GM19239 (cell line): ENCODE results near the gene LRRC51.
"Not testable (repeated sequence)": the region's sequence is repeated elsewhere in the genome, so short reads cannot be mapped to it uniquely, and the experiment has no call there.

Experiments
- DNase-seq: peaks from one replicate; pipeline ENCODE4 v3.0.0; 2011; ENCODE audit warnings: low spot score; ENCODE audit not compliant: insufficient read length
- FAIRE-seq: peaks from 2 replicates; lab custom pipeline; 2011; peaks lifted over from hg19 to GRCh38; lab: Jason Lieb, UNC

The LRRC51 gene

GRCh38 chr11:72102946-72103753 is 22.5 kb downstream of the LRRC51 start, which contains the start of gene LAMTOR1:
Gene LAMTOR1 (minus strand): TSS chr11:72103297. CDS start chr11:72103224, 73 bp downstream.
- DNase-seq (peak; percentile 79), FAIRE-seq (peak; percentile 96)

- FAIRE-seq = no peak
- no peak for DNase-seq
Observed at GRCh38 chr11:72103754-72104167, 23.1 kb downstream of the LRRC51 start.

- no peak for DNase-seq
- FAIRE-seq = no peak
Observed at GRCh38 chr11:72105888-72106287, 25.2 kb downstream of the LRRC51 start, which contains the start of gene TOMT. Gene TOMT (plus strand): TSS chr11:72105924. CDS start chr11:72105952, 28 bp downstream.

GRCh38 chr11:72111300-72112142 is 30.9 kb downstream of the LRRC51 start:
- no peak for FAIRE-seq
- no peak for DNase-seq

- FAIRE-seq (peak; percentile 99), DNase-seq (peak; percentile 79)
Observed at GRCh38 chr11:72112143-72112977, 31.7 kb downstream of the LRRC51 start, which contains the start of gene ANAPC15. Gene ANAPC15 (minus strand): TSS chr11:72112695. CDS start chr11:72111276, 1,419 bp downstream.

GRCh38 chr11:72112978-72113808 is 32.5 kb downstream of the LRRC51 start:
- FAIRE-seq (no peak), DNase-seq (no peak)

GRCh38 chr11:72114570-72114969 is 33.9 kb downstream of the LRRC51 start:
- no peak for DNase-seq
- FAIRE-seq = no peak

- no peak for DNase-seq
- FAIRE-seq = no peak
Observed at GRCh38 chr11:72116019-72116755, 35.5 kb downstream of the LRRC51 start.

GRCh38 chr11:72119198-72119597 is 38.5 kb downstream of the LRRC51 start:
- FAIRE-seq = no peak
- no peak for DNase-seq

- FAIRE-seq (no peak), DNase-seq (no peak)
Observed at GRCh38 chr11:72120930-72121329, 40.3 kb downstream of the LRRC51 start.

- FAIRE-seq (no peak), DNase-seq (no peak)
Observed at GRCh38 chr11:72122607-72123006, 42.0 kb downstream of the LRRC51 start.

GRCh38 chr11:72123117-72123653 is 42.5 kb downstream of the LRRC51 start:
- FAIRE-seq (no peak), DNase-seq (no peak)

GRCh38 chr11:72124046-72124445 is 43.4 kb downstream of the LRRC51 start:
- FAIRE-seq = no peak
- DNase-seq = no peak

- DNase-seq = no peak
- no peak for FAIRE-seq
Observed at GRCh38 chr11:72125956-72126355, 45.3 kb downstream of the LRRC51 start.

- FAIRE-seq (no peak), DNase-seq (no peak)
Observed at GRCh38 chr11:72127923-72128322, 47.3 kb downstream of the LRRC51 start.

- DNase-seq = no peak
- no peak for FAIRE-seq
Observed at GRCh38 chr11:72129381-72129780, 48.7 kb downstream of the LRRC51 start.

- FAIRE-seq = no peak
- DNase-seq = no peak
Observed at GRCh38 chr11:72132646-72133045, 52.0 kb downstream of the LRRC51 start.

GRCh38 chr11:72135473-72135872 is 54.8 kb downstream of the LRRC51 start, which contains the start of gene FOLR3:
Gene FOLR3 (plus strand): TSS chr11:72135725. CDS start chr11:72135953, 228 bp downstream.
- not testable (repeated sequence) for FAIRE-seq, DNase-seq
